HuH-7 (cell line): ENCODE results near the gene MBD3L1.

ENCODE experiments used
- DNase-seq: peaks from one replicate; pipeline ENCODE4 v3.0.0; 2011; ENCODE audit warnings: low spot score

The MBD3L1 gene

DNA sequence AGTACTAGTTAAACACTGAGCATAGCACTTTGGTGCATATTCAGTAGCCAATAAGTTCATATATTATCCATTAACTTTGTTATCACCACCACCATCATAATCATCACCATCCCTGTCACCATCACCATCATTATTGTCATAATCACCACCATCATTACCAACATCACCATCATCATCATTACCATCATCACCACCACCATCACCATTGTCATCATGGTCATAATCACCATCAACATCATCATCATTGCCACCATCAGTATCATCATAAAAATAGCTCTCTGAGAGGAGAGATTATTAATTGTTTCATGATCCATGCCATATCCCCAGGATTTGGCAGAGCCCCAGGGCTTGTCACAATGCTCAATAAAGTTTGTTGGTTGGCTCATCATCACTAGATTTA, 49.3 kb downstream of the MBD3L1 start:
- no peak for DNase-seq

DNA sequence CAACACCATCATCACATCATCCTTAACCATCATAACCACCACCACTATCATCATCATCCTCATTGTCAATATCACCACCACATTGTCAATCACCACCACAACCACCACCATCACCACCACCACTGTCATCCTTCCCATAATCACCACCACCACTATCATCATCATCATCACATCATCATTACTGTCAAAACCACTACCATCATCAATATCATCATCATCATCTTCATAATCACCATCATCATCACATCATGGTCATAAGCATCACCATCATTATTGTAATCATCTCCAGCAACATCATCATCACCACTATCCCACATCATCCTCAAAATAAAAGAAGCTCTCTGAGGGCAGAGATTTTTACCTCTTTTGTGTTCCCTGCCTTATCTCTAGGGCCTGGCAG, 52.2 kb downstream of the MBD3L1 start:
- DNase-seq: no peak

DNA sequence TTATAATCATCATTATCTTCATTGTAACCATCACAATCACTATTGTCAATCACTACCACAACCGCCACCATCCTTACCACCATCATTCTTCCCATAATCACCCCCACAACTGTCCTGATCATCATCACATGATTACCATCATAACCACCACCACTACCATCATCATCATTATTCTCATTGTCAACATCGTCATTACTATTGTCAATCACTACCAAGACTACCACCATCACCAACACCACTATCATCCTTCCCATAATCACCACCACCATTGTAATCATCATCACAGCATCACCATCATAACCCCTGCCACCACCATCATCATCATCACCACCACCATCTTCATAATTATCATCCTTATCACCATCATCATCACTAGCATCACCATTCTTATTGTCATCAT, 55.2 kb downstream of the MBD3L1 start:
- DNase-seq: no peak

DNA sequence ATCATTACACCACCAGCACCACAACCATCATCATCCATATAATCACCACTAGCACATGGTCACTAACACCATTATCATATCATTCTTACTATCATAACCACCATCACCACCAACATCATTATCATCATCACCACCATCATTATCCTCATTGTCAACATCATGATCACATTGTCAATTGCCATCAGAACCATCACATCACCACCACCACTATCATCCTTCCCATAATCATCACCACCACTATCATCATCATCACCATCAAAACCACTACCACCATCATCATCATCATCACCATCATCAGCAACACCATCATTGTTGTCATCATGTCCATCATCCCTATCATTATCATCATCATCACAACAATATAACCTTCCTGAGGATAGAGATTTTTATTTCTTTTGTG, 58.1 kb downstream of the MBD3L1 start:
- DNase-seq: no peak
